Activated CD8-positive, alpha-beta memory T cell treated with anti-CD3 and anti-CD28 coated beads, Interleukin-2, amount 50 U/mL, for 24 hours (primary cell): ENCODE measurements around the gene GCA.

ENCODE experiments used
- DNase-seq: peaks from one replicate; pipeline ENCODE4 v3.0.0-alpha.2; 2020; ENCODE audit errors: extremely low read depth

GCA gene, protein sequence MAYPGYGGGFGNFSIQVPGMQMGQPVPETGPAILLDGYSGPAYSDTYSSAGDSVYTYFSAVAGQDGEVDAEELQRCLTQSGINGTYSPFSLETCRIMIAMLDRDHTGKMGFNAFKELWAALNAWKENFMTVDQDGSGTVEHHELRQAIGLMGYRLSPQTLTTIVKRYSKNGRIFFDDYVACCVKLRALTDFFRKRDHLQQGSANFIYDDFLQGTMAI

GRCh38 chr2:162343824-162344616 is at the start of gene GCA:
Gene GCA (plus strand): TSS chr2:162344132. CDS start chr2:162344249, 117 bp downstream.
- DNase-seq: peak; percentile 97

DNA sequence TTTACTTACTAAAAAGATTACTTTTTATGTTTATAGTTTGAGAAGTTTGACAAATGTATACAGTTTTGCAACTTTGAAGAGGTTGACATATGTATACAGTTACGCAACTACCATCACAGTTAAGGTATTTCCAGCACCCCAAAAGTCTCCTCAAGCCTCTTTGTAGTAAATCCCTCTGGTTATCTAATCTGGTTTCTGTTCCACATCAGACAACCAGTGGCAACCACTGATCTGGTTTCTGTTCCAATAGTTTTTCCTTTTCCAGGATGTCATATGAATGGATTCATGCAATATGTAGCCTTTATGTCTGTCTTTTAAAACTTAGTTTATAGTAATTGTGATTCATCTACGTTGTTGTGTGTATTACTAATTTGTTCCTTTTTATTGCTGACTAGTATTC is 48.9 kb upstream of the GCA start:
- DNase-seq: no peak

DNA sequence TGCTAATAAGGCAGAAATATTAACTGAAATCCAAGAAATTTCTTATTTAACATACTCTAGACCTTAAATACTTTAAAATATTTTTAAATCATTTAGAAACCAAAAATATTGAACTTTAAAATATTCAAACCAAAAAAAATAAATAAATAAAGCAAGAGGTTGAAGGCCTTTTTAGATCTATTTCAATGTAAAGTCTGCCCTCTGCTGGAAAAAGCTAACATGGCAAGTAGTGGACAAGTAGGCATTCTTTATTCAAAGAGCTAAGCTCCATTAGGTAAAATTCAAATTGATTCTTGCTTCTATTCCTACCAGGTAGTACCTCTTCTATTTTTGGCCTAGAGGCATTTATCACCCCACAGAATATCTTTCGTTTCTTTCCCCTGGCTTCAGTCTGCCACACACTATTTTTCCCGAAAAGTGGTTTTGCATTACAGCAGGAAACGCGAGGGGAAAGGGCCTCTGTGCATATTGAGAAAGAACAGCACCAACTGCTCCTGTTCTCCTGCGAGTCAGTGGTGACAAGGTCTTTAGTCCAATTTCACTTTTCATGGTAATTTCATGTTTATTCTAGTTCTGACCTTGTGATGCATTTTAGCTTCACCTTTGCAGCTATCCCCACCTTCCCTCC is 45.9 kb upstream of the GCA start:
- DNase-seq: no peak

- DNase-seq: no peak
These were observed 45.1 kb upstream of the GCA start for GRCh38 chr2:162298669-162299335.

DNA sequence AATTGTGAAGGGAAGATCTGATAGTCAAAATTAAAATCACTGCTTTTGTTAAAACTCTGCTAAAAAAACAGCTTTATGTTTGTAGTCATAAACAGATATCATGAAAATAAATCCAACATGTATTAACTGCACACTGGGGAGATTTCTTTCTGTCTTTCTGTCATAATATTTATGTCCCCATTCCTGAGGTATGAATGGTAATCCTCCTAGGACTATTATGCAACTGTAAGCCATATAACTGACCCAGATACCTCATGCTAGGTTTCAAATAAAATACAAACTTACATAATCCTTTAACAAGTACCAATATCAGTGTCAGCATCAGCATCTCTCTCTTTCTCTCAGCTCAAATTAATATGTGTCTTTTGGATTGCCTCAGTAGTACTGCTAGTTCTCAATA is 43.7 kb upstream of the GCA start:
- no peak for DNase-seq

- DNase-seq: no peak
These were observed 42.7 kb upstream of the GCA start for GRCh38 chr2:162301151-162301804.

- no peak for DNase-seq
These were observed 42.1 kb upstream of the GCA start for GRCh38 chr2:162301877-162302276.

GRCh38 chr2:162305901-162306300 is 38.0 kb upstream of the GCA start:
- DNase-seq: no peak

DNA sequence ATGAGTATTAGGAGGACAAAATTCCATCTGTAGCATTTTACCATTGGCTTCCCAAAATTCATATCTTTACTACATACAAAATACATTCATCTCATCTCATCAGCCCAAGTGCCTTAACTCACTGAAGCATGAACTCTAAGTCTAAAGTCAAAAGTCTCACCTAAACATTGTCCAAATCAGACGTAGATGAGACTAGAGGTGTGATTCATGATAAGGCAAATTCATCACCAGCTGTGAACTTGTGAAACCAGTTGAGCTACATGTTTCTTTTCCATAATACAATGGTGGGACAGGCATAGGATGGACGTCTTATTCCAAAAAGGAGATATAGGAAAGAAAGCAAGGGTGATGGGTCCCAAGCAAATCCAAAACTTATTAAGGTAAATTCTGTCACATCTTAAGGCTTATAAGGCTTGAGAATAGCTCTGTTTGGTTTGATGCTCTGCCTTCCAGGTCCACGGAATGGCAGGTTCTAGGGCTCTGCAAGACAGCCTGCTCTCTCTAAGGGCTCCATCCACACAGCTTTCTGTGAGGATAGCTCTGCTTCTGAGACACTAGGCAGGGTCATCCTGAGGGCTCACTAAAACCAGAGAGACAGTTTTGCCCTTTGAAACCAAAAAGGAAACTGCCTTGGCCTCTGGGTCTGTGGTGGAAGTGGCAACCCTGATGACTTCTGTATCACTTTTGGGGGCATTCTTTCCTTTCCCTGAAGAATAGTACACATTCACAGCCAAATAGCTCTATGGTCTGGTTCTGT is 35.0 kb upstream of the GCA start:
- no peak for DNase-seq

DNA sequence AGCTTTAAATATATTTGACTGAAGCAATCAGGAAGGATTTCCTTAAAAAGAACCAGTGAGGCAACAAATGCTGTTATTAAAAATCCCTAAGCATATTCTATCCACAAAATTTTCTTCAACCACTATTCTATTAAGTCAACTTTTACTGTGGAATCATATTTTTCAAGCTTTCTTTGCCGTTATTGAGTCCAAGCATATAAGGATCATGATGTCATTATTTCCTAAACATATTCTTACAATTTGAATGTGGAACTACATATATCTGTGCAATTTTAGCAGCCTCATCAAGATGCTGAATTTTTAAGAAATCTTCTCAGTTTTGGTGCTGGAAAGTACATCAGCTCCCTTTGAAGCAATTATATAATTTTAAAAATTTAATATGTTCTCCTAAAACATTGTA is 31.1 kb upstream of the GCA start:
- no peak for DNase-seq

GRCh38 chr2:162315938-162316337 is 28.0 kb upstream of the GCA start:
- no peak for DNase-seq

DNA sequence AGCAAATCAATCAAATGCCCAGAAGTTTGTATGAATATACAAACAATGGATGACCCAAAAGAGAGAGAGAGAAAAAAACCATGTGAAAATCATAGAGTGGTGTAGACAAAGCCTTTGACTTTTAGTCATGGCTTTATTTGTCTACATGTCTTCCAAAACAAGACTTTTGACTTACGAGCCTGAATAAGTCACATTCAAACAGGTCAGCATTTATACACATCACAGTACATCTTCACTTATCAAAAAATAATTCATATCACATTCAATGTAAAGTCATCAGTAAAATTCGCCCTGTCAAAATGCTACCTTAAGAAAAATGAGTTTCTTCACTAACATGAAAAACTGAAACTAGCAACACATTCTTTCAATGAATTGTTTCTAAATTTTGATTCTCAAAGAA is 27.3 kb upstream of the GCA start:
- DNase-seq: no peak

DNA sequence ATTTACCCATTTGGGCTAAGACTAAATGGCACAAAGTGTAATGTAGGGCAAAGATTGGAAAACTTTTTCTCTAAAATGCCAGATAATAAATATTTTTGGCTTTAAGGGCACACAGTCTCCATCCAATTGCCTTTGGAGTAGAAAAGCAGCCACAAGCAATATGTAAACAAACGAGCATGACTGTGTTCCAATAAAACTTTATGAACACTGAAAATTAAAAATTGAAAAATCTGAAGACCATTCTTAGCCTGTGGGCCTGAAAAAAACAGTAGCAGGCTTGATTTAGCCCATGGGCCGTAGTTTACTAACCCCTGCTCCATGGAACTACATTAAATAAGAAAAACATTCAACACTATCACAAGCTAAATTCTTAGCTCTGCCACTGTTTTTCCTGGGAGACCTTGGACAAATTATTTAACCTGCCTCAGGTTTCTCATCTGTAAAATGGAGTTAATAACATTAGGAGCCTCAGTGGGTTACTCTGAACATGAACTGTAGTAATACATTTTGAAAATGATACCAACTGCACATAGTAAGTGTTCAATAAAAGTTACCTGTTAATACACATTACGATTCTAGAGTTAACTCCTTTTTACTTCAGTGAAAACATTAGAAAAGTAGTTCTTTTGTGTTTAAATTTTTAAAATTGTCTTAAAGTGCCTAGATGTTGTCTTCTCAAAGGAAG is 26.7 kb upstream of the GCA start:
- no peak for DNase-seq

DNA sequence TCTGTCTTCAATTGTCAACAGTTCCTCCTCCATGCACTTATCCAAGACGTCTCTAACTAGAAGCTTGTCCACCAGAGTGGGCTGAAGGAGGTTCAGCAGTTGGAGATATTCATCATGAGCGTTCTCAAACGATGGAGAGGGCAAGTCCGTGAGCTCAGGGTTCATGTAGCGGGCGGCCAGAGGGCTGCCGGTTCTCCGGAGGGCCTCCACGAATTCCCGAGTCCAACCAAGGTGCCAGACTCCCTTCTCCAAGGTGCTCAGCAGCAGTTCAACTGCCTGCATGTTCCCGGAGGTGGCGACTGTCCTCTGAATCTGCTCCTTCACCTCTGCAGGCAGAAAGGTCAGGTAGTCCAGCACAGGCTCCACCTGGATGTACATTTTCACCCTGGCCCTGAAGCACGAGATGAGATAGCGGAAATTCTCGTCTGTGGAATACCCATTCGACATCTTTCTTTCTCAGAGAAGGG is 26.0 kb upstream of the GCA start:
- DNase-seq: no peak

DNA sequence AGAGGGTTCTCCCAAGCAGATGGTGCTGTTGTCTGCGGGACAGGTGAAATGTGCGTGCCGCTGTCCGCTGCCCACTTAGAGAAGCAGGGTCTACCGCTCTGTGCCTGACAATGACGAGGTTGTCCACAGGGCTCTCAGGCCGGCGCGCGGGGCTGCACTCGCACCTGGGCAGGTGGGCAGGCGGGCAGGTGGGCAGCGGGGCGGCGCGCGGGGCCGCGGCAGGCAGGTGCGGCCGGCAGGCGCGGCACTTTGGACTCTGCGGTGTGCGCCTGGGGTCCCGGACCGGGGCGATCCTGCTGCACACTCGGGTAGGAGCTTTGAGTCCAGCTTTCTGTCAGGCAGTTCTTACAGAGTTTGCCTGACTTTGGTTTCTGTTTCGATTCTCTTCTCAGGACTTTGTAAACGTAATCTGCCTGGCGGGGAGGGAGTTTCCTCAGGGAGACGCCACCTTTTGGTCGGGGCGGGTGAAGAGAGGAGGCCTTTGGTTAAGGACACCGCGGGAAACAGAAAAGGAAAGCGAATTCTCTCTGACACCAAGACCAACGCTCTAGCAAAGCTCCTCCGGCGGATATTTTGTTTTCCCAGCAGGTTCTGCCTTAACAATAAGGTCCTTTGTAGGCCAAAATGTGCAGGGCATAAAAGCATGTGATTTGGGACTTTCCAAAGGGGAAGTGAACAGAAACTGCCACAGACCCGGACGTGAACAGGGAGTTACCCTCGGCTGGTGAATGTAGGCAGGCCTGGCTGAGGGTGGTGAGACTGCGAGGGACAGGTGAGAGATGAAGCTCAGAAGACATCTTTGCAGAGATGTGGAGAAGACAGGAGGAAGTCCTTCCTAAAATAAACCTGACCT is 25.4 kb upstream of the GCA start, which contains the start of gene IFIH1:
Gene IFIH1, minus strand, starts transcription at position 357 of the 853 bp plus-strand sequence. CDS start 377 bp downstream, outside the sequence.
- peak; percentile 55 for DNase-seq

DNA sequence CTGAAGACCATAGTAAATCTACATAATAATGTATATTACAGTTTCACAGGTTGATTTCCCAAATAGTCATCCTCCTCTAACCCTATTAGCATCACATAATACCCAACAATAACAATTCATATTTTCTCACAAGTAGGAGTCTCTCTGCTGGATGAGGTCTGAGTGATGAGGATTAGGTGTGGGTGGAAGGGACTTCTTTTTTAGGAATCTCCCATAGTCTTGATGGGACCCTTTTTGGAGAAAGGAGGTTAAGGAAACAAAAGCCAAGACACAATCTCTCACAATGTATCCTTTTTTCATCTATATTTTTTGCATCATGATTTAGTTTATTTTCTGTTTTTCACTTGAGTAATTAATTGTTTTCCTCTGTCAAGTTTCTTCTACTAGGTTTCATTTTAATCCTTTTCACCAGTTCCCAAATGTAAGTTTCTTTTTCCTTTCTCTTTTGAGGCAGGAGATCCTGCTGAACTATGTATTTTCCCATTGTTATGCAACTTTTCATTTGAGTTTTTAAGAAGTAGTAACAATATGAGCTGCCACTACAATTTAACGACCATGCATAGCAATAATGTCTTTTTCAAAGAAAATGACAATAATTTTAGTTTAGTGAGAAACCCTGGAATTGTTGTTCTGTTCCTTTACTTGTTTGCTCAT is 22.9 kb upstream of the GCA start:
- DNase-seq: no peak

DNA sequence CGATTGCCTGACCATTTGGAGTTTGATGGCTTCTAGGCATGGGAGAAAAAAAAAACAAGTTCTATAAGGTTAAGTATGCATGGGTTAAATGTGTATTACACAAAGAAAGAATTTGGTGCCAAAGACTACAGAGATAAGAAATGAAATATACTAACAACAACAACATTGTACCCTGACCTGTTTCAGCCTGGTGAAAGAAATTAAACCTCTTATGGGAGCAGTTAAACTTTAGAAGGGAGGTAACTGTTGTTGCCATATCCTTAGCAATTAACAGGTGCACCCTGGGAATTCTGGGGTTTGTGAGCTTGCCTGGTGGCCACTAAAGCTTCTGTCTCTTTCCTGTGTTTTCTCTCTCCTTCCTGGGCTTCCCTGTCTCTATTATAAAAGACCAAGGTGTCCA is 19.0 kb upstream of the GCA start:
- no peak for DNase-seq

- DNase-seq: no peak
These were observed 16.7 kb upstream of the GCA start for GRCh38 chr2:162327134-162327769.
